T1000 (cell line): ENCODE measurements around the gene GNAI3.
A peak's percentile ranks its signal among the peaks of the same experiment; 100 is the strongest.

Source experiments
- DNase-seq: peaks from one replicate; lab custom pipeline; 2025; ENCODE audit warnings: mixed read lengths; lab: John Stamatoyannopoulos, UW

GNAI3 gene

DNA sequence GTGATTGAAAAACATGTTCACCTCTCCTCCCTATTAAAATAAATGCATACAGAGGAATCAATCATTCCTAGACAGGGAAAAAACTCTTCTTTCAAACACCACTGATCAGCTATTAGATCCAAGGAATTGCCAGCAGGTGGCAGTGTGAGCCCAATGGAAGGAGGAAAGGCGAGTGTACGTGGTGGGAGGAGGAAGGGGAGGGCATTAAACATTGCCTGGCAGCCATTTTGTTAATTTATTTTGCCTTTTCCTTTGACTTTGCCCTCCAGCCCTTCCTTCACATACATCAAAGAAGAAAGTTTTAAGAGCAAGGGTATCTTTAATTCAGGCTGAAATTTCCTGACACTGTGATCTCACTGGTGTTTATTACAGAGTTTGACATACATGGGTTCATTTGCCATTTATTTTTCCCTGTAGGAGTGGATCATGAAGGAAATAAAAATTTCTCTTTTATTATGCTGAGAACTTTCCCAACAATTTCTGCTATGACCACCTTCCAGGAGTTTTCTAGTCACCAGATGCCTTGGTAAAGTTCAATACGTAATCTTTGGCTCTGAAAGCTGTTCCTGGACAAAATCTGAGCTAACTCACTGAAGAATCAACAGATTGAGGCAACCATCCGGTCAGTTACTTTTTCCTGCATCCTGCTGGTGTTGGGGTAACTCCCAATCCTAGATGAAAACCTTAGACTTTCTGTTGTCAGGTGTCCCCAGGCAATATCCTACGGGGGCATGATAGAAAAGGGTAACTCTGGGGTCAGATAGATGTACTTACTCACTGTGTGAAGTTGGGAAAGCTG lies 1.9 kb upstream of the GNAI3 start:
- DNase-seq, result peak; percentile 76

DNA sequence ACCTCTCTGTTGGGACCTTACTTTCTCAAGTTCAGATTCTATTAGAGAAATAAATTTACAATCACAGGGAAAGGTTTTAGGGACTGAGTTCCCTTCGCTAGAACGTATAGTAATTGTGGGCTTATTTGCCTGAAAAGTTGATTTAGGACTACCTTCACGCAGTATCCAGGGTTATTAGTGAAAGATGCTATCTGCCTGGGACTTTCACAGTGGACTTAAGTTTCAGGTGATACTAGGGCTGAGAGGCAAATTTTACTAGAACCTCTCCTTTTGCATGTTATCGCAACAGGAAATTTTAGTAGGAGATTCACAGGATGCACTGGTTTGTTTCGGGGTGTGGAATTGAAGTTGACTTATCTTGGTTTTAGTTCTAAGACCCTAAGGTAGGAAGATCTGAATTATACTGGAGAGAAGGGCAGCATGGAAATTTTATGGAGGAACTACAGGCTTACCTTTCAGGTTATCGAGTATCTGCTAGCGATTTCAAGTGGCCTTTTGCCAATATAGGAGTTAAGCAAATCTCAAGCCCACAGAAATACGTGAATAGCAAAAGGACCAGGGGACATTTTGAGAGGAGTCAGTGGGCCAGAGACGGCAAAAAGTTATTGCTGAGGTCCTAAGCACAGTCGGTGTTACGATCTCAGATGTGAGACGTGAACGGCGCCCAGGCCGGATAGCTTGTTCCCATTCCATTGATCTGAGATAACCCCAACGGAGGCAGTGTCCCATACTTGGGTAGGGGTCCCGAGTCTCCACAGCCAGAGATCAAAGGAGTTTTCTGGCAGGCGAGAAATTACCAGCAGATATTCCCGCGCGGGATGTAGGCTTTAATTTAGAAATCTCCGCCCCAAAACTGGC lies 723 bp upstream of the GNAI3 start:
- DNase-seq, result no peak

DNA sequence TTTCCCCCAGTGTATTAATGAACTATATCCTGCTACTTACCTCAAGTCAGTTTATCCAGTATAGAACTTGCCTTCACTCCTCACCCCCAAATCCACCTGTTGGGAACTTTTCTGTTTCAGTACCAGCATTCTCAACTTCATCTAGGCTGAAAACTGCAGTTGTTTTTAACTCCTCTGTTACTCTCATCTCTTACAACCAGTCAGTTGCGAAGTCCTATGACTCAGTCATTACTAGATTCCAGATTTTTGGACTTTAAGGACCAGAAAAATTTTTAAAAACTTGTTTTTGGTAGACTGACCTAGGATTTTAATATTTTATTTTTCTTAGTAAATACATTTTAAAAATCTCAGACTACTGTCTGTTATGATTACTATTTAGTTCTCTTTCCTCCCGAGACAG lies 8.1 kb downstream of the GNAI3 start:
- DNase-seq, result no peak

DNA sequence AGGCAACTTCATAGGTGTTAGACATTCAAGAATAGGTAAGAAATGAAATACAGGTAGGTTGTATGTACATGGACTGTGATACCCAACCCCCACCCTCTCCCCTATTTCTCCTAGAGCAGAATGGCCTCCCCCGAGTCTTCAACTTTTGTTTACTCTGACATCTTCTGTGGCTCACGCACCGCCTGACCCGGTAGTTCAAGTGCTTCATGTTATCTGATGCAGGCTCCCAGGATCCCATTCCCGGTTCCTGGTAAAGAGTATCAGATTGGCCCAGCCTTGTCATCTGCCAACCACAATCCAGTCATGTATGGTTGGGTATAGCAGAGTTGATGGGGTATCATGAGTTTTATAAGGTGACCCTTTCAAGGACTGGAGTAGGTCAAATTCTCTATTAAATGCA lies 9.1 kb downstream of the GNAI3 start:
- no peak for DNase-seq

DNA sequence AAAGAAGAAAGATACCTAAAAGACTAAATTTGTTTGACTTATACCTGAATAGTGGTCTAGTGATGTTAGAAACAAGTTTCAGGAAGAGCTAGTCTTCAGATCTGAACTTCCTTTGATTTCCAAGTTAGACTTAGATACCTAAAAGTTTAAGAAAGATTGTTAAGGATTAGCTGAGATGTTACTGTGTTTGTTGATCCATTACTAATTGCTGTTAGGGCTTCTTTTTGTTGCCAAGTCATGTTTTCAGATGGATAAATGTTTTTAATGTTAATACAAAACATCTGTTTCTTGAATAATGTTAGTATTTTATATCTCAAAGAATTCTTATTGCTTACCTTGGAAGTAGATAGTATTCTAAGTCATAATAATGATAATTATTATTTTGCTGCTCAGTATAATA lies 11.6 kb downstream of the GNAI3 start:
- DNase-seq, result no peak

DNA sequence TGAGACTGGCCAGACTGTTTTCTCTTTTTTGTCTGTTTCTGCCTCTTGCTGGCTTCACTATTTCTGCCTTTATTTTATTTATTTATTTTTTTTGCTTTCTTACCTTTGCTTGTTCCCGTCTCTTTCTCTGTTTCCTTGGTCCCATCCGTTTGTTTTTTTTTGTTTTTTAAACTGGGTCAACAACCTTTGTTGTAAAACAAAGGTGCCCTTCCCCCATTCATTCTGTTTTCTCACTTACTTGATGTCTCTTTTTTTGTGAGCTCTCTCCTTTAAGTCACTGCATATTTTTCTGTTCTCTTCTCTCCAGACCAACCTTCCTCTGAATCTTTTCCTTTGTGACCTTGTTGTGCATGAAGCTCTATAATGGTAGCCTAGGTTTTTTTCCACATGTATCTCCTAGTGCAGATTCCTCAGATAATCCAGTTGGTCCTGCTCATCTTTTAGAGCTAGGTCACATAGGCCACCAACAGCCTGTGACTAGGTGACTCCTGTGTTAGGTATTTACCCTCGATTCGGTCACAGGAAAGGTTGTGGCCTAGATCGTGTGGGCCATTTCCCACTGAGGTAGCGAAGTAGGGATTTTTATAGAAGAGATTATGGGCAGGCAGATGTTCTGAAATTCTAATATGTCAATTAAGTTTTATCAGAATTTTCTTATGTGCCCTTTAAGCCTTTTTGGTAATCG lies 15.9 kb downstream of the GNAI3 start:
- DNase-seq, result no peak

DNA sequence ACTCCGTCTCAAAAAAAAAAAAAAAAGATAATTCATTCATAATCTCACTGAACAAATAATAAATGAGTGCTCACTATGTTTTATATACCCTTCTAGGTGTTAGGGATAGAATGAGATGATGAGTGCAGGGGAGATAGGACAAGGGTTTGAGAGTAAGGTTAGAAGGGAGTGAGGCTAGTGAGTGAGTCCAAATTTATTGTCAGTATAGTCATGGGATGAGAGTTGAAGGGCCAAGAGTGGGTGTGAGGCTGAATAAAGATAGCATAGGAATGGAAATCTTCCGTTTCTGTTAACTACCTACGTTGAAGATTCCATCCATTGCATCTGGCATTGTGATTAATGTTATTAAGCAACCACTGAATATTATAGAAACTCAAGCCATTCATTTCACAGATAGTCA lies 16.8 kb downstream of the GNAI3 start:
- no peak for DNase-seq

DNA sequence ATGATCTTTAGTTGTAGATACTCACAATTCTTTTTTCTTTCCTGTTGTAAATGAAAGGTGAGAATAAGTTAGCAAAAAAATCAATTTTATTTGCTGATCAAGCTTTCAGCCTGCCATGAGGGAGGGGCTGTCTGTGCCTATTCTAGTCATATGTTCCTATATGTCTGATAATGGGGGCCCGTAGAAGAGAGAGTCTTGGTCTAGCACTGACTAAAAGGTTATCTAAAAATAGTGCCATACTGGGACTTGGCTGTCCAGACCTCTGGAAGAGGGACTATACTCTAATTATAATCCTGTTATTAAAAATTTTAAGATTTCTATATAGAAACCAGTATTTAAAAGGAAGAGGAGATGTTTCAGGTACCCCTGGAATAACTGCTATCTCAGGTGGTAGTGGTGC lies 18.6 kb downstream of the GNAI3 start:
- no peak for DNase-seq

DNA sequence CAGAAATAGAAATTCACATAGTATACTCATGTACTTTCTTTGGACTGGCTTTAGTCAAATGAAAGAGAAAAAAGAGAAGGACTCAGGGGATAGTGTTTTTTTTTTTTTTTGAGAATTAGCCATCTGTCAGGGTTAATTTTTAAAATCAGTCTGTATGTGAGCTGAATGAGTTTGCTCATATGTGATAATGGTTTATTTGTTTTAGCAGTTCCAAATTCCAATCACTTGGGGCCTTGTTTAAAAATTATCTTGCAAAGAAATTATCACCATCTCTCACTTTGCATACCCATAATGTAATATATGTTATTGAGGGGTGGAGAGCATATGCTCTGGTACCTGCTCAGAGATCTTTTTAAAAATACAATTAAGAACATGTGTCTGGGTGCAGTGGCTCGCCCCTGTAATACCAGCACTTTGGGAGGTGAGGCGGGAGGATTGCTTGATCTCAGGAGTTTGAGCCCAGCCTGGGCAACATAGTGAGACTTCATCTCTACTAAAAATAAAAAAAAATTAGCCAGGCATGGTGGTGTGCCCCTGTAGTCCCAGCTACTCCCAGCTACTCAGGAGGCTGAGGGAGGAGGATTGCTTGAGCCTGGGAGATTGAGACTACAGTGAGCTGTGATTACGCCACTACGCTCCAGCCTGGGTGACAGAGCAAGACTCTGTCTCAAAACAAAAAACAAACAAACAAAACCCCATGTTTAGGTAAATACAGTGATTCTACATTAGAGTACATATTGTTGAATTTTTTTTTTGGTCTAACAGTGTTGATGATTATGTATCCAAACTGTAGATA lies 19.7 kb downstream of the GNAI3 start:
- DNase-seq, result no peak

DNA sequence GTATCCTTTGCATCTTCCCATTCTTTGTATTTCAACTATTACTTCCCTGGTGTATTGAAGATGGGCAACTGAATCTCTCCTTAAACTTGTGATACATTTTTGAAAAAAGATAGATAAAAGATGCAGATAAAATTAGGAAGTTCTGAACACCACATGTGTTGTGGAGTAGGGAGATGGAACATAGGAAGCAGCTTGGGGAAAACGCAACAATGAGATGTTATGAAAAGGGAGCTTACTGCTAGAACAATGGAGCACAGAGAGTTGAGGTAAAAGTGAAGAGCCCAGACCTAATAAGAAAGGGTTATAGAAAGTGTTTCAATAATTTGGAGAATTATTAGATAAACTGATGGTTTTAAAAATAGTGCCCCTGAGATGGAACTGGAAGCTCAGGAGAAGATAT lies 20.9 kb downstream of the GNAI3 start:
- DNase-seq, result no peak

DNA sequence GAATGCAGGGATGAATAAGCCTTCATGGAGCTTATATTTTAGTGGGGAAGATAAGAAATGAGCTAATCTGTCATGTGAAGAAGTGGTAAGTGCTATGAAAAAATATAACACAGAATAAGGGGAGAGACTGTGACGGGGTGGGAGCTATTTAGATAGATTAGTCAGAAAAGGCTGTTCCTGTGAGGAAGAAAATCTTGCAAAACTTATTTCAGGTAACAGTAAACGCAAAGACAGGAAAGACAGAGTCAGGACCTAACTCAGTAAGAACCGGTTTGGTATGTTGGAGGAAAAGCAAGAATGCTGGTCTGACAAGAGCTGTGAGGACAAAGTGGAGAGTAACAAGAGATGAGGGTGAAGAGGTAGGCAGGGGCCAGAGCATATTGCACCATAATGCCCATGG lies 22.0 kb downstream of the GNAI3 start:
- no peak for DNase-seq

DNA sequence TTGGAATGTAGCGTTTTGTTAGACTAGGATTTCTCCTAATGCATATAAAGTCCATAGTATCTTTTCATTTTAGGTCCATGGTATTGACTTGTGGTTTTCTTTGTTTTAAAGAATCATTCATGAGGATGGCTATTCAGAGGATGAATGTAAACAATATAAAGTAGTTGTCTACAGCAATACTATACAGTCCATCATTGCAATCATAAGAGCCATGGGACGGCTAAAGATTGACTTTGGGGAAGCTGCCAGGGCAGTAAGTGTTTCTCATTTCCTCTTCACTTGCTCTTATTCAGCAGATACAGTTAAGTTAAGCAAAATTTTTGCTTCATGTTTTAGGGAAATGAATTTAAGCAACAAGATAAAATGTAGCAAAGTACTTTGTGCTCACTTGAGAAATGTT lies 25.4 kb downstream of the GNAI3 start:
- no peak for DNase-seq

DNA sequence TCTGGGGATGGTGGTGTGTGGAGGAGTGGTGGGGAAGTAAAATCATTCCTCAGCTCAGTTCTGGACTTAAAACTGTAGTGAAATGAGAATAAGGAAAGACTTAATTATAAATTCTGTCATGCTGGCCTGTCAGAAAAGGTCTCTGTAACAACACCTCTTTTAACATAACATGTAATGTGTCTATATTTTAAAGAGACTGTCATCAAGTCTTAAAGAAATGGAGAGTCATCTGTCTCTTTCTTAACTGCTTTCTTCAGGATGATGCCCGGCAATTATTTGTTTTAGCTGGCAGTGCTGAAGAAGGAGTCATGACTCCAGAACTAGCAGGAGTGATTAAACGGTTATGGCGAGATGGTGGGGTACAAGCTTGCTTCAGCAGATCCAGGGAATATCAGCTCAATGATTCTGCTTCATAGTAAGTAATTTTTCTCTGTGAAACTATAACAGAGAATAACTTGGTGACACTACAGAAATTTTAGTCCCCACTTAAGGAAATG lies 30.6 kb downstream of the GNAI3 start:
- no peak for DNase-seq

DNA sequence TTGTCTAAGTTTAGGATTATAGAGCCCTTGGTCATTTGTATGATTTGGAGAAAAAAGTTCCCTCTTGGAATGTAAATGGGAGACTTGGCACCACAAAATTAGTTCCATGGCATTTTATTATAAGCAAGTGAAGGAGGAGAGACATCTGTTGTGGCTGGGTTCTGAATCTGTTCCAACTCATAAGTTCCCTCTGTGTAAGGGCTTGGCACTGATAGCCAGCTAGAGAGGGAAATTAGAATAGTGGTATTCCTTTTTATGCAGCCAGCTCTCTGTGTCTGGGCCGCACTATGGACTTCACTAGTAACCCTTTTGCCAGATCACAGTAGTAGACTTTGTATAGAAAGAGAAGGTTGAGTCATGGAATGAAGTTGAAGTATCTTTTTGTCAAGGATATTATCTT lies 31.1 kb downstream of the GNAI3 start:
- DNase-seq, result no peak

DNA sequence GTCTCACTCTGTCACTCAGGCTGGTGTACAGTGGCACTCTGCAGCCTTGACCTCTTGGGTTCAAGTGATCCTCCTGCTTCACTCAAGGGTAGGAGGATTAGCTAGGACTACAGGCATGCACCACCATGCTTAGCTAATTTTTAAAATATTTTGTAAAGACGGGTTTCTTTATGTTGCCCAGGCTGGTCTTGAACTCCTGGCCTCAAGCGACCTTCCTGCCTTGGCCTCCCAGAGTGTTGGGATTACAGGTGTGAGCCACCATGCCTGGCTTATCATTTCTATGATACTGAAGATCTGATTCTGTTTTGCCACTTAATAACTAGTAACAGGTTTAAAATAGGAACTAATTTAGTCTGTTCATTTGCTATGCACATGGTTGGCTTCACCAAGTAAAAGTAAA lies 33.6 kb downstream of the GNAI3 start:
- DNase-seq, result no peak

DNA sequence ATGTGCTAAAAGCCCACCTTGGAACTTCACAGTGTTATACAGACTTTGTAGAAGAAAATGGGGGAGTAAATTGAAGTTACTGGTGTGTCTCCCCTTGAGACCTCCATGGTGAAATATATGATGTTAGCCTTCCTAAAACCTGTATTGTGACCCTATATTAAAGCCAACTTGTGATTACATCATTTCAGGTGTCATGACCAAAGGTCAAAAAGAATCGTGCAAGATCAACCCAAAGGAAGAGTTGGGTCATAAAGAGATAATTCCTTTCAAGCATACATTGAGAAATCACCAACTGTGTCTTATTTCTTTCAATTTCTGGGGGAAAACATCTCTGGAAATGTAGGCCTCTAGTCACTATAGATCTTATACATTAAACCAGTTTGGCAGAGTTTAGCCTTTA lies 36.4 kb downstream of the GNAI3 start:
- no peak for DNase-seq

DNA sequence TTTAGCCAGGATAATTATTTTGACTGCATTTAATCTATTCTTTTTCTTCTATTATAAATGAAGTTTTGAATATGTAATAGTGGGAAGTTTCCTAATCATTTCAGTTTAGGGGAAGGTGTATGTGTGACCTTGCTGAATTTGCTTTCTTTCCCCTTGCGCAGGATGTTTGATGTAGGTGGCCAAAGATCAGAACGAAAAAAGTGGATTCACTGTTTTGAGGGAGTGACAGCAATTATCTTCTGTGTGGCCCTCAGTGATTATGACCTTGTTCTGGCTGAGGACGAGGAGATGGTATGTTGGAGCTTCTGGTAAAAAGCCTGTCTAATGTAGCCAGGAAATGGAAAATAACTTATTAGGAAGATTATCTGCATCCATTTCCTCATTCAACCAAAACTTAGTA lies 37.6 kb downstream of the GNAI3 start:
- no peak for DNase-seq

DNA sequence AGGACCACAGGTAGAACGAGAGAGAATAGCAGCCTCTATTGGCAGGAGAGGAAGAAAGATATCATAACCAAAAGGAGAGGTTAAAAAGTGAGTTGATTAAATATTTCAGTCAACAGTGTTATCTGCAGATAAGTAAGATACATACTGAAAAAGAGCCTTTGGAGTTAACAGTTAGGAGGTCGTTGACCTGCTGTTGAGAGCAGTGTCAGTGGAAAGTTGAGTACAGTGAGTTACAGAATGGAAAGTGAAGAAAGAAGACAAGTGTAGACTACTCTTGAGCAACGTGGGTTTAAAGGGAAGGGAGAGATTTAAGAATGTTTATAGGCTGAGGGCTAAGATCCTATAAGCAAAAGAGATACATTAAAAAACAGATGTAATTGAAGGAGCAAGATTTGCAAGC lies 40.8 kb downstream of the GNAI3 start:
- DNase-seq, result no peak

DNA sequence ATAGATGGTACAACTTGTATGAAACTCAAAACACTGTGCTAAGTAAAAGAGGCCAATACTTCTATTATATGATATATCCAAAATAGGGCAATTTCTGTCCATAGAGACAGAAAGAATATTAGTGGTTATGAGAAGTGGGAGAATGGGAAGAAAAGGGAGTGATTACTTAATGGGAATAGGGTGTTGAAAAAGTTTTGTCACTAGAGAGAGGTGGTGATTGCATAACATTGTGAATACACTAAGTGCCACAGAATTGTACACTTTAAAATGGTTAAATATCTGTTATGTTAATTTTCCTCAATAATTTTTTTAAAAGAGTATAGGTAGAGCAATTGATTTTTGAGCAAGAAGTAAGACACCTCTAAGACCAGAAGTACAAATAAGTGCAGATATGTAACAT lies 41.3 kb downstream of the GNAI3 start:
- no peak for DNase-seq

DNA sequence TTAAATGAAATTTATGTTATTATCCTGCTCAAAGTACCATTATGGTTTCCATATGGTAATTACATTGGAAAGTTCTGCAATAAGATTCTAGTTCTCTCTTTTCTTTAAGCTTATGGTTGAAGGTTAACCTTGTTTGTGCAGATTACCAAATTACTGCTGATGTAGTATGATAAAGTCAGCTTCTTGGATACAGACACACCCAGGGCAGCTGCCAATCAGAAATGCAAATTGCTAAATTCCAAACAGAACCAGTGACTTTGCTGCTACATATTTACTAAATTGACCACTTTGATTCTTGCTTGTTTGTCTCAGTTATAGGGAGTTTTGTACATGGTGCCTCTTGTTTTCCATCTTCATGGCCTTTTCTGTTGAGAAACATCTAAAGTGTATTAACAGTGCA lies 44.5 kb downstream of the GNAI3 start:
- no peak for DNase-seq

DNA sequence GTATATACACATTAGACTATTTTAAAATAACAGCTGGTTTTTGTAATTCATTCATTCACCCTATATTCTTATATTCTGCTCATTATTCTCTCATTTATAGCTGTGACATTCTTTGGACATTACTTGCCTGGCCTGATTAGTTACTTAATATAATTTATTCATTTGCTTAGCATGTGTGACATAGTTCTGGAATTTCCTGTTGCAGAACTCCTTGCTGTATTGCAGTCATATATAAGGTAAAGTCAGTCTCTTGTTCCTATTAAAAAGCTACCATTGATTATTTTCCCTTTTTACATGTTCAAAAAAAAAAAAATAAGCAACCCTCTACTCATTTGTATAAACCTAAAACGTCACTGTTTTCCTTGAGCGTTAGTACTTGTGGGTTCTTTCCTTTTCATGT lies 47.1 kb downstream of the GNAI3 start:
- no peak for DNase-seq

DNA sequence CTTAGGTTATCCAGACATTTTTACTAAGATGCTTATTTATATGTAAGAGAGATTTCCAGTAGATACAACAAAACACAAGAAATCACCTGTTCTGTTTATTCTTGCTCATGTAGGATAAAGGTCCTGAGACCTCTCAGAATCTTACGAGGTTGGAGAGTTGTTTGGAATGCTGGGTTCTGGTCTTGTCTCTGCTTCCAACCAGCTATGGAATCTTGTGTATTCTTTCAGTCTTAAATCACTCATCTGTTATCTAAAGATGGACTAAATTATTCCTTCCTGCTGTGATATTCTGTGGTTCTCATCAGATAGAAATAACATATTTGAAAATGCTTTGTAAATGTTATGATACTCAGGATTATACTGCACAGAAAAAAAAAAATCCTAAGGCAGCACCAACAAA lies 49.7 kb downstream of the GNAI3 start:
- DNase-seq, result no peak
